GM12801 (cell line): ENCODE results near the gene MPST.

Source experiments
- CTCF ChIP-seq: IDR thresholded peaks from one replicate; pipeline ENCODE4 v1.5.1; 2011; ENCODE audit warnings: control low read depth; ENCODE audit not compliant: insufficient read length; ENCODE audit errors: extremely low read depth

MPST gene

GRCh38 chr22:37033605-37034430 is 14.3 kb downstream of the MPST start:
- no peak for TF ChIP-seq CTCF

- no peak for TF ChIP-seq CTCF
Measured at GRCh38 chr22:37036655-37037377, 17.3 kb downstream of the MPST start.

- TF ChIP-seq CTCF = no peak
Measured at GRCh38 chr22:37037669-37038068, 18.1 kb downstream of the MPST start.

DNA sequence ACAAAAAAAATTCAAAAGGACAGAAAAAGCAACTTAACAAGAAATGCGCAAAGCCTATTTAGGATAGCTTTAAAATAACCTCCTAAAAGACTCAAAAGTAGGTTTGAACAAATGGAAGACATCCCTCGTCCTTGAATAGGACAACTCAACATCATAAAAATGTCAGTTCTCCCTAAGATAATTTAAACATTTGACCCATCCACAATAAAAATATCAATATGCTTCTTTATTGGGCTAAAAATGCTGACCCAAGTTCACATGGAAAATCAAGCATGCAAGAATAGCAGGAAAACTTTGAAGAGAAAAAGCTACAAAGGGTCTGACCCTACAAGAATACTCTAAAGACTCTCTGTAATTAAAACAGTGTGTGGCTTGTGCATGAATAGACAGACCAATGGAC is 19.9 kb downstream of the MPST start:
- TF ChIP-seq CTCF = no peak

GRCh38 chr22:37043209-37043827 is 23.8 kb downstream of the MPST start:
- no peak for TF ChIP-seq CTCF

DNA sequence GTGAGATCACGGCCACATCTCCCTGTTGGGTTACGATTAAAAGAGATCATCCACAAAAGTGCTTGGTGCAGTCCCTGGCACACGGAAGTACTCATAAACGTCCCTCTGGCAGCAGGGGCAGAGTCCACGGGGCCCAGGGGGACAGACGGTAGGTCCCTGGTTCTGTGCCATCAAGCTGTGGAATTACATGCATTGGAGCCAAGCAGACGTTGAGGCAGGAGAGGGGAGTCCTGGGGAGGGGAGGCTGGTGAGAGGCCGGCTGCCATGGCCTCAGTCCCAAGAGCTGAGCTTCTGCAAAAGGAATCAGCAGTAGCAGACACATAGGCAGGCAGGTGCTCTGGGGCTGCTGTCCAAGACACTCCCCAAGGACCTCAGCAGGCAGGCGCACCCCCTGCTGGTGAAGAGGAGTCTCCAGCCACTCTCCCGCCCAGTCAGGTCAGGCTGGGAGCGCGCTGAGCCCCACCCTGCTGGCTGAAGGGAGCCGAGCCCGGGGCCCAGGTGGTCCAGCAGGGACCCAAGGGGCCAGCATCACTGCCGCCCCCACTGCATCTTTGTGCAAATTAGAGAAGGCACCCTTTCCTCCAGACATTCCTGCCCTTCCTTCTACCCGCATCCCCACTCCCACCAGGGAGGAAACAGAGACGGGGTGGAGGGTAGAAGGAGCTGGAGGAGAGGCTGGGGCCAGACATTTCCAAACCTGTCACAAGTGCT is 24.4 kb downstream of the MPST start:
- no peak for TF ChIP-seq CTCF
